ENCODE data around the gene GOLGA8B.
"Not testable (repeated sequence)": the region's sequence is repeated elsewhere in the genome, so short reads cannot be mapped to it uniquely, and the experiment has no call there.

DNA sequence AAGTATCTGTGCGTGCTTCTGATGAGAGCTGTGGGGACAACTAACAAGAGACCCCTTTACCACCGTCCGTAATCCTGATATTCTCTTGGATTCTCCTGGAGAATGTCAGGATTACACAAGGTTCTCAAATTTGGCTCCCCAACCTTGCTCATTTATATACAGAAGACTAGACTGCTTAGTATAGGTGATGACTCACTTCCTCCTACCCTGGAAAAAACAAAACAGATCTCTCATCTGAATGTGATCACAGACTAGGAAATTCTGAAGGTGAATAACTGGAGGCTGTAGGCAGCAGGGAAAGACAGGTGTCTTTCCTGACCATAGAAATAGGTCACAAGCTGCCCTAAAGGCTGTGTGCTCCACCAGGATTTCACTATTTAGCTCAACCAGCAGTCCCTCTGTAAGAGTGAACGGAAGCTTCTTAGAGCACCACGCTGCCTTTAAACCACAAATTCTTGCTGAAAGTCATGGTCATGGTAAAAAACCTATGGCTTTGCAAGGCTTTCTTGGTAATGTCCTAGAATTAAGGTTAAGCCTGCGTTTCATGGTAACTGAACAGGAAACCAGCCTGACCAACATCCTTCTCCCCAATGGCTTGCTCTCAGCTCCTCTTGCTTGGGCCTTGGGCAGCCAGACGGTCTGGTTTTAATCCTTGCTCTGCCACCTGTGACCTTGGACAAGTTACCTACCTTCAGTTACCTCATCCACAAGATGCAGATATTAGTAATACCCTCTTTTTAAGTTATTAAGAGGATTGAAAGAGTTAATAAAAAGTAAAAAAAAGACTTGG, 39.4 kb downstream of the GOLGA8B start:
- not testable (repeated sequence) for TF ChIP-seq CTCF, POLR2A, POLR2AphosphoS5 (IDR thresholded peaks at IDR 0.05)

Data from suprapubic skin (tissue), 4 donors.